Measurements from ENCODE around the gene TMEM176B. TPM values are rescaled to one million over a fixed set of nuclear protein-coding genes. Genes with fewer than 3 reads are reported as not detected.
"Not testable (repeated sequence)": the region's sequence is repeated elsewhere in the genome, so short reads cannot be mapped to it uniquely, and the experiment has no call there.

The TMEM176B gene
- total RNA-seq, 2 donors from 2014 or later, result 0.31 to 0.35 TPM

DNA sequence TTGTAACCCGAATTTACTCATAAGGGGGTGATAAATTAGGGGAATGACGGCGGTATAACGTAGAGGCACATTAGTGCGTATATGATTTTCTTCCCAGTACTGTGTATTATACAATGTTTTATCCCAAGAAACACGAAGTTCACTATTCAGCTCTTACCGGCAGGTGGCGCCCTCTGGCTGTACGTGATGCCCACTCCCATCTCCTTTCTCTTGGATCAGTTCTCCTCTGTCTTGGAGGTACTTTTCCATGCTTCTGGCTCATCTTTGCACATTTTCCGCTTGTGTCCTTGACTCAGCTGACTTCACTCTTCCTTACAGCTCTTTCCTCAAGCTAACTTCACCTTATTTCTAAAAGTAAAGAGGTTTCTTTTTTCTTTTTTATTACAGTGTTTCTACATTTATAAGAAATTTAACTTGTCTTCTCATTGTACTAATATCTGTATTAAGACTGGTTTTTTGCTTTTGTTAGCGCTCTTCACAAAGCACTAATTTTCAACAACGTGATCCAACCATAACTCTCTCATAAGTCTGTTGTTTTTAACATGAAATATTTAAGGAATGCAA lies 21.3 kb downstream of the TMEM176B start:
- 0 to 14% methylated on average over 3 to 12 of the region's 12 CpGs for WGBS, 2 experiments (ENCODE audit: insufficient coverage in 1 of 2, insufficient read length in 1 of 2)
- H3K9me3 Mint-ChIP-seq, result peaks cover 4% of the 10 kb centered on the region

DNA sequence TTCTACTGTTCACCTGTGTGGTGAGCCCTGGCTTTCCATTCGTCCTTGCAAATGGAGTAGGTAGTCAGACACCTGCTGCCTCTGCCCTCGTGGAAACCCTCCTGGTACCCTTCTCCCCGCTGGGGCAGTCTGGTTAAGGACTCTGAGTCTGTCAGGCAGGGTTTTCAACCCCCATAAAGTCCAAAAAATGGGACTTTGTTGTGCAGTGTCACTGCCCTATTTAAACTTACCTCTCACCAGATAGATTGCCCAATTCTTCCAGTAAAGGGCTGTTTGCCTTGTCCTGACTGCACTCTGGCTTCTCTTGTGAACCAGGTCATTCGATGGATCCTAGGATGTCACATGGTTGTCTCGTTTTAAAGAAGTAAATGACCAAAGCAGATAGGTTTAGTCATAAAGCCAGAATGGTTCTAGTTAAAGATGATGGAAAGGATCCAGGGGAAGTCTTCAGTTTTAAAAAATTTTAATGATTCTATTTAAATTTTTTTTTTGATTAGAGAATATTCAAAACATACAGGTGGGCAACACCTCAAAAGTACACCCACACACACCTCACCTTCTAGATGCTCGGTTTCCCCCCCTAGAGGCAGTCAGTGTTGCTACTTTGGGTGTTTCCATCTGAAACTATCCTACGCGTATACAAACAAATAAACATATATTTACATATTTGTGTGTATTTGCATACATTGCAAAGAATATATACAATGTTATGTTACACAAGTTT lies 22.0 kb downstream of the TMEM176B start:
- TF ChIP-seq, protein P1, sequence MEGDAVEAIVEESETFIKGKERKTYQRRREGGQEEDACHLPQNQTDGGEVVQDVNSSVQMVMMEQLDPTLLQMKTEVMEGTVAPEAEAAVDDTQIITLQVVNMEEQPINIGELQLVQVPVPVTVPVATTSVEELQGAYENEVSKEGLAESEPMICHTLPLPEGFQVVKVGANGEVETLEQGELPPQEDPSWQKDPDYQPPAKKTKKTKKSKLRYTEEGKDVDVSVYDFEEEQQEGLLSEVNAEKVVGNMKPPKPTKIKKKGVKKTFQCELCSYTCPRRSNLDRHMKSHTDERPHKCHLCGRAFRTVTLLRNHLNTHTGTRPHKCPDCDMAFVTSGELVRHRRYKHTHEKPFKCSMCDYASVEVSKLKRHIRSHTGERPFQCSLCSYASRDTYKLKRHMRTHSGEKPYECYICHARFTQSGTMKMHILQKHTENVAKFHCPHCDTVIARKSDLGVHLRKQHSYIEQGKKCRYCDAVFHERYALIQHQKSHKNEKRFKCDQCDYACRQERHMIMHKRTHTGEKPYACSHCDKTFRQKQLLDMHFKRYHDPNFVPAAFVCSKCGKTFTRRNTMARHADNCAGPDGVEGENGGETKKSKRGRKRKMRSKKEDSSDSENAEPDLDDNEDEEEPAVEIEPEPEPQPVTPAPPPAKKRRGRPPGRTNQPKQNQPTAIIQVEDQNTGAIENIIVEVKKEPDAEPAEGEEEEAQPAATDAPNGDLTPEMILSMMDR (conservative IDR thresholded peaks at IDR 0.05), result no peak
- Mint-ChIP-seq H3K27ac (no peak overlapping the region), H3K27me3 (ENCODE audit: insufficient read depth) (peaks cover 32% of the 10 kb centered on the region), H3K36me3 (ENCODE audit: low read depth) (no peaks in the 10 kb centered on the region), H3K9me3 (peaks cover 8% of the 10 kb centered on the region), H3K4me1 (no peaks in the 10 kb centered on the region), H3K4me3 (no peak overlapping the region)
- H3K9me3 ChIP-seq (ENCODE audit: control insufficient read depth, low read length), result no peaks in the 10 kb centered on the region
- H3K36me3 ChIP-seq (ENCODE audit: control insufficient read depth, insufficient read depth, low read length), result no peaks in the 10 kb centered on the region
- no peak overlapping the region for H3K4me3 ChIP-seq (ENCODE audit: low read length)
- DNase-seq, result no peak
- WGBS, 2 experiments (ENCODE audit: insufficient coverage in 1 of 2, insufficient read length in 1 of 2), result 62 to 78% methylated on average over 4 to 7 of the region's 8 CpGs
- peaks cover 12% of the 10 kb centered on the region for H3K27me3 ChIP-seq (ENCODE audit: control insufficient read depth, insufficient read depth, low read length, poor library complexity, severe bottlenecking)
- no peaks in the 10 kb centered on the region for H3K4me1 ChIP-seq (ENCODE audit: control insufficient read depth, insufficient read depth, low read length)
- no peak overlapping the region for H3K9ac ChIP-seq (ENCODE audit: extremely low read depth, low read length, poor library complexity, severe bottlenecking)
- no peak overlapping the region for H3K27ac ChIP-seq (ENCODE audit: low read depth, low read length)

More for the DNA sequence above, 21.3 kb downstream of the TMEM176B start:
- H3K27ac Mint-ChIP-seq, result no peak overlapping the region
- DNase-seq, result peak; percentile 93
- H3K27ac ChIP-seq (ENCODE audit: low read depth, low read length), result no peak overlapping the region
- H3K27me3 ChIP-seq (ENCODE audit: control insufficient read depth, insufficient read depth, low read length, poor library complexity, severe bottlenecking), result peaks cover 14% of the 10 kb centered on the region
- H3K4me3 Mint-ChIP-seq, result no peak overlapping the region
- H3K9ac ChIP-seq (ENCODE audit: extremely low read depth, low read length, poor library complexity, severe bottlenecking), result no peak overlapping the region
- H3K4me1 Mint-ChIP-seq, result no peaks in the 10 kb centered on the region
- no peak overlapping the region for H3K4me3 ChIP-seq (ENCODE audit: low read length)
- no peaks in the 10 kb centered on the region for H3K36me3 ChIP-seq (ENCODE audit: control insufficient read depth, insufficient read depth, low read length)
- H3K9me3 ChIP-seq (ENCODE audit: control insufficient read depth, low read length), result no peaks in the 10 kb centered on the region
- H3K4me1 ChIP-seq (ENCODE audit: control insufficient read depth, insufficient read depth, low read length), result no peaks in the 10 kb centered on the region
- H3K27me3 Mint-ChIP-seq (ENCODE audit: insufficient read depth), result peaks cover 29% of the 10 kb centered on the region
- TF ChIP-seq, protein P1 (conservative IDR thresholded peaks at IDR 0.05), result peak; percentile 93
- H3K36me3 Mint-ChIP-seq (ENCODE audit: low read depth), result no peaks in the 10 kb centered on the region

DNA sequence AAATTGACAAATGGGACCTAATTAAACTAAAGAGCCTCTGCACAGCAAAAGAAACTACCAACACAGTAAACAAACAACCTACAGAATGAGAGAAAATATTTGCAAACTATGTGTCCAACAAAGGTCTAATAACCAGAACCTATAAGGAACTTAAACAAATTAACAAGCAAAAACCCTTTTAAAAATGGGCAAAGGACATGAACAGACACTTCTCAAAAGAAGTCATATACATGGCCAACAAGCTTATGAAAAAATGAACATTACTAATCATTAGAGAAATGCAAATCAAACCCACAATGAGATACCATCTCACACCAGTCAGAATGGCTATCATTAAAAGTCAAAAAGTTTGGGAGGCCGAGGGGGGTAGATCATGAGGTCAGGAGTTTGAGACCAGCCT lies 26.0 kb downstream of the TMEM176B start:
- not testable (repeated sequence) for H3K36me3 ChIP-seq (ENCODE audit: control insufficient read depth, insufficient read depth, low read length); H3K4me3 ChIP-seq (ENCODE audit: low read length); H3K9me3 Mint-ChIP-seq; H3K4me1 ChIP-seq (ENCODE audit: control insufficient read depth, insufficient read depth, low read length); H3K27me3 ChIP-seq (ENCODE audit: control insufficient read depth, insufficient read depth, low read length, poor library complexity, severe bottlenecking); DNase-seq; H3K4me3 Mint-ChIP-seq; H3K27ac ChIP-seq (ENCODE audit: low read depth, low read length); H3K36me3 Mint-ChIP-seq (ENCODE audit: low read depth); H3K27ac Mint-ChIP-seq; H3K9ac ChIP-seq (ENCODE audit: extremely low read depth, low read length, poor library complexity, severe bottlenecking); H3K4me1 Mint-ChIP-seq; H3K9me3 ChIP-seq (ENCODE audit: control insufficient read depth, low read length)
- peaks cover 32% of the 10 kb centered on the region for H3K27me3 Mint-ChIP-seq (ENCODE audit: insufficient read depth)
- WGBS, 2 experiments (ENCODE audit: insufficient coverage in 1 of 2, insufficient read length in 1 of 2), result 100% methylated on average over 1 of the region's 1 CpG; no CpG with 5 or more reads in 1 of the 2 experiments
